Activated T-helper 2 cell treated with anti-CD3 and anti-CD28 coated beads, Interferon-gamma antibody, Interleukin-2, Interleukin-4, amounts not matched to agents 10 μg/mL and 5 μg/mL and 100 μg/mL, durations not matched to agents 14 hours and 24 hours and 36 hours (primary cell): ENCODE measurements around the gene NECTIN1. TPM values are rescaled to one million over a fixed set of nuclear protein-coding genes. Genes with fewer than 3 reads are reported as not detected.
"Not testable (repeated sequence)": the region's sequence is repeated elsewhere in the genome, so short reads cannot be mapped to it uniquely, and the experiment has no call there.

ENCODE experiments used
- DNase-seq: peaks from one replicate; pipeline ENCODE4 v3.0.0; 2021; ENCODE audit warnings: low spot score
- H3K27ac Mint-ChIP-seq: one replicate; pipeline ENCODE4 v1.8.0; 2021; ENCODE audit warnings: mixed read lengths
- H3K27me3 Mint-ChIP-seq: one replicate; pipeline ENCODE4 v1.8.0; 2021; ENCODE audit warnings: low read depth, mixed read lengths
- H3K36me3 Mint-ChIP-seq: one replicate; pipeline ENCODE4 v1.8.0; 2021; ENCODE audit warnings: low read depth, mixed read lengths
- H3K4me1 Mint-ChIP-seq: one replicate; pipeline ENCODE4 v1.8.0; 2021; ENCODE audit warnings: low read depth, mixed read lengths
- H3K4me3 Mint-ChIP-seq: one replicate; pipeline ENCODE4 v1.8.0; 2021; ENCODE audit warnings: low read depth, mild to moderate bottlenecking, moderate library complexity, mixed read lengths
- H3K9me3 Mint-ChIP-seq: one replicate; pipeline ENCODE4 v1.8.0; 2021; ENCODE audit warnings: mixed read lengths
- intact Hi-C: fragments of 100-400 bp; cut with micrococcal nuclease; formaldehyde crosslinking; loops from one replicate; pipeline ENCODE4 v1.15.1; 2023
- total RNA-seq: library from RNA; stranded (reverse); gene quantifications from 2 replicates; pipeline ENCODE4 v1.2.3, GENCODE V29; 2022

Gene NECTIN1
- total RNA-seq, 1 donor from 2014 or later, result 5.6 TPM

DNA sequence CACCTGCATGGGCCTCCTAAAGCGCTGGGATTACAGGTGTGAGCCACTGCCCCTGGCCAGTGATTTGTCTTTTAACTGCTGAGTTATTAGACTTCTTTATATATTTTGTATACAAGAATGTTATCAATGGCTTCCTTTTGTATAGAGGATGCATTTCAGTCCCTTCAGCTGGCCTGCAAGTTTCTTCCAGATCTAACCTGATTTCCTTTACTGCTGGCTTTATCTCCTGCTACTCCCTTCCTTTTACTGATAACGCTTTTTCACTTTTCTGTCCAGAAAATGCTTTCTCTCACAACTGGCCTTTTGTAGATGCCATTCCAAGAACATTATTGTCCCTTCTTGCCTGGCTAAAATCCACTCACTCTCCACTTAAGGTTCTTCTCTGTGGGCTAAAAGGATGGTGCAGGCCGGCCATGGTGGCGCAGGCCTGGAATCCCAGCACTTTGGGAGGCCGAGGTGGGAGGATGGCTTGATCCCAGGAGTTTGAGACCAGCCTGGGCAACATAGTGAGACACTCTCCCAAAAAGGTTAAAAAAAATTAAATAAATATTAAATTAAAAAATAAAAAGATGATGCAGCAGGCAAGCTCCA is 118.1 kb downstream of the NECTIN1 start:
- Mint-ChIP-seq H3K4me1 (peaks cover 2% of the 10 kb centered on the region), H3K36me3 (no peaks in the 10 kb centered on the region), H3K9me3 (no peaks in the 10 kb centered on the region), H3K27ac (no peak overlapping the region), H3K27me3 (peaks cover 9% of the 10 kb centered on the region), H3K4me3 (no peak overlapping the region)
- DNase-seq, result no peak
- intact Hi-C loops, result no loop called here

DNA sequence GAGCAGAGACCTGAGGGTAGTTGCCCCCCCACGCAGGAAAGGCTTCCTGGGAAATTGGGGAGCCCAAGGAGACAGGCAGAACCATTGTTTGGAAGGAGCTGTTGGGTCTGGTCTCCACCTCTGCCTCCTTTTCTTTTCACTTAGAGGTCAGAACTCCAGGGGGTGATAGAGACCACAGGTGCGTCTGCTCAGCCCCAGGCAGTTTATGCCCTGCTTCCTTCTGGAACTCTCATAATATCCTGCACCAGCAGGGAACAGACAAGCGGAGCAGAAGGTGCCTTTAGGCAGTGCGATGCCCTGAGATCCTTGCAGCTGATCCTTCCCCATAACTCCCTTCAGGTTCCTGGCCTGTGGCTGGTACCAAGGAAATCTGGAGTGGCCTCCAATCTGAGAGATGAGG is 120.2 kb downstream of the NECTIN1 start:
- H3K4me3 Mint-ChIP-seq, result no peak overlapping the region
- no peaks in the 10 kb centered on the region for H3K36me3 Mint-ChIP-seq
- H3K27ac Mint-ChIP-seq, result no peak overlapping the region
- H3K4me1 Mint-ChIP-seq, result no peaks in the 10 kb centered on the region
- intact Hi-C loops, result no loop called here
- no peak for DNase-seq
- H3K27me3 Mint-ChIP-seq, result peaks cover 11% of the 10 kb centered on the region
- no peaks in the 10 kb centered on the region for H3K9me3 Mint-ChIP-seq

DNA sequence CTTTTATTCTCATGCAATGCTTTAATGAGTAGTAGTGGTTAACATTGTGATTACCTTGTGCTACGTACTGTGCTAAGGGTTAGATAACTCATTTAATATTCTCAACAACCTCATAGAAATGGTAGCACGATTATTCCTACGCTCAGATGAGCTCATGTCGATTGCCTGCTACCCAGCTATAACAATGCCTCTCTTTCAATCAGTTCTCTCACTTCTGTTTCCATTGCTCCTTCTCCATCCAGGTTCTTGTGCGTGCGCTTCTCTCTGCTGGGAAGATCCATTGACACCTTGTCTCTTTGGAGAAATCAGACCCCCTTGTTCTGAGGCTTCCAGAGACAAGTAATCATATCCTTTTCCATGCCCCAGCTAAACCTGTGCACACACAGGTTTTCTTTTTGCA is 120.8 kb downstream of the NECTIN1 start:
- no peaks in the 10 kb centered on the region for H3K4me1 Mint-ChIP-seq
- no peak overlapping the region for H3K27ac Mint-ChIP-seq
- H3K4me3 Mint-ChIP-seq, result no peak overlapping the region
- no peak for DNase-seq
- H3K9me3 Mint-ChIP-seq, result no peaks in the 10 kb centered on the region
- intact Hi-C loops, result no loop called here
- H3K27me3 Mint-ChIP-seq, result peaks cover 11% of the 10 kb centered on the region
- no peaks in the 10 kb centered on the region for H3K36me3 Mint-ChIP-seq

DNA sequence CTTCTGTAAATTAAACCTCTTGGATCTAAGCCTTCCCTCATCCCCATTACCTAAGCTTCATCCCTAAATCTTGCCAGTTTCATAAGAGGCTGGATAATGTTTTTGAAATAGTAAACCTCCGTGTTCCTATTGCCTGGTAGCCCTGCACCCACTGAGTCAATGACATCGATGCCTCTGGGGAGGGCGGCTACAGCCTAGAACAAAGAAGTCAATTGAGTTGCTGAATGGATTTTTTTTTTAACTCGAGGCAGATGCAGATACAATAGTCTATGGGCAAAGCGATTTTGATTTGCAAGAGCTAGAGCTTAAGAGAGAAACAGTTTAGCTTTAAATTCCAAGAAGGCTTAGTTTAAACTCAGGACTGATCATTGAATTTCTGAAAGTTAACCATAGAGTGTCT is 121.3 kb downstream of the NECTIN1 start:
- H3K4me3 Mint-ChIP-seq, result no peak overlapping the region
- H3K4me1 Mint-ChIP-seq, result no peaks in the 10 kb centered on the region
- no peak for DNase-seq
- H3K27me3 Mint-ChIP-seq, result peaks cover 11% of the 10 kb centered on the region
- H3K36me3 Mint-ChIP-seq, result no peaks in the 10 kb centered on the region
- intact Hi-C loops, result no loop called here
- H3K27ac Mint-ChIP-seq, result no peak overlapping the region
- H3K9me3 Mint-ChIP-seq, result no peaks in the 10 kb centered on the region

DNA sequence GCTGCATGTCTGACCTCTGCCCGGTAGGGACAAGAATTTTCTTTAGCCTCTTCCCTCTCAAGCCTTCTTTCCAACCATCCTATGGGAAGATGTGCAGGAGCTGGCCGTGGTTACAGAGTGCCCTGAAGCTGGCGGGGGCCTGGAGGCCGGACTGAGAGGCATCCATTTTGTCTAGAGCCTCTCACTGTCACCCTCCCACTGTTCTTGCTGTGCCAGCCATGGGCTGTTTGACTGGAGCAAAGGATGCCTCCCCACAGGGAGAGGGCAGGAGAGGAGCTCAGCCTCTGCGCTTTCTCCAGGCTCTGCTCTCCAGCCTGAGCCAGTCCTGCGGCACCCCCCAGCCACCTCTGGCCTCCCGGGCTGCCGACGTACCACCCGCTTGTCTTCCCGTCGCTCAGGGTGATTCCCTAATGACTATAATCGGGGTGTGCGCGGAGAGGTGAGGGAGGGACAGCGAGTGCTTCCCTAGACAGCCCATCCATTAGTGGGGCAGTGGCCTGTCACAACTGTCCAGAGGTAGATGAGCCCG is 123.8 kb downstream of the NECTIN1 start:
- peaks cover 11% of the 10 kb centered on the region for H3K27me3 Mint-ChIP-seq

DNA sequence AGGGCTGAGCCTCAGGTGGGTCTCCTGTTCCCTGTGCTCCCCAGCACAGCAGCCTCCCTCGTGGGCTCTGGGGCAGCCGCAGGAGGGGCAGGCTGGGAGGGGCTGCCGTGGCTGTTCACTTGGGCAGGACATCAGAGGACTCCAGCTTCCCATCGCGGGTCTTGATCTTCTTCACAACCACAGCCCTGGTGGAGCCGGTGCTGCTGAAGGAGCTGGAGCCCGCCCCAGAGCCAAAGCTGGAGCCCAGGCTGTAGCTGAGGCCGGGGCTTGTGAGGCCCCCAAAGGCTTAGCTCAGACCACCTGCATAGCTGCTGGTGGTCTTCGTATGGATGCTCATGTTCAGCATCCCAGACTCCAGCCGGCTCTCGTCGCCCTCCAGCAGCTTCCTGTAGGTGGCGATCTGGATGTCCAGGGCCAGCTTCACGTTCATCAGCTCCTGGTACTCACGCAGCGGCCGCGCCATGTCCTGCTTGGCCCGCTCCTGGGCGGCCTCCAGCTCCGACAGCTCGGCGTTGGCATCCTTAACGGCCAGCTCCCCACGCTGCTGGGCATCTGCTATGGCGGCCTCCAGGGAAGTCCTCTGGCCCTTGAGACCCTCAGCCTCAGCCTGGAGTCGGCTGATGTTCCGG is 126.1 kb downstream of the NECTIN1 start:
- Mint-ChIP-seq H3K9me3 (no peaks in the 10 kb centered on the region), H3K27me3 (peaks cover 11% of the 10 kb centered on the region), H3K4me1 (no peaks in the 10 kb centered on the region), H3K4me3 (no peak overlapping the region), H3K27ac (no peak overlapping the region), H3K36me3 (no peaks in the 10 kb centered on the region)
- intact Hi-C loops, result no loop called here
- DNase-seq, result no peak

More for the DNA sequence above, 123.8 kb downstream of the NECTIN1 start:
- Mint-ChIP-seq H3K27ac (no peak overlapping the region), H3K4me3 (no peak overlapping the region), H3K4me1 (no peaks in the 10 kb centered on the region), H3K9me3 (no peaks in the 10 kb centered on the region), H3K36me3 (no peaks in the 10 kb centered on the region)
- intact Hi-C loops, result no loop called here
- DNase-seq, result no peak

DNA sequence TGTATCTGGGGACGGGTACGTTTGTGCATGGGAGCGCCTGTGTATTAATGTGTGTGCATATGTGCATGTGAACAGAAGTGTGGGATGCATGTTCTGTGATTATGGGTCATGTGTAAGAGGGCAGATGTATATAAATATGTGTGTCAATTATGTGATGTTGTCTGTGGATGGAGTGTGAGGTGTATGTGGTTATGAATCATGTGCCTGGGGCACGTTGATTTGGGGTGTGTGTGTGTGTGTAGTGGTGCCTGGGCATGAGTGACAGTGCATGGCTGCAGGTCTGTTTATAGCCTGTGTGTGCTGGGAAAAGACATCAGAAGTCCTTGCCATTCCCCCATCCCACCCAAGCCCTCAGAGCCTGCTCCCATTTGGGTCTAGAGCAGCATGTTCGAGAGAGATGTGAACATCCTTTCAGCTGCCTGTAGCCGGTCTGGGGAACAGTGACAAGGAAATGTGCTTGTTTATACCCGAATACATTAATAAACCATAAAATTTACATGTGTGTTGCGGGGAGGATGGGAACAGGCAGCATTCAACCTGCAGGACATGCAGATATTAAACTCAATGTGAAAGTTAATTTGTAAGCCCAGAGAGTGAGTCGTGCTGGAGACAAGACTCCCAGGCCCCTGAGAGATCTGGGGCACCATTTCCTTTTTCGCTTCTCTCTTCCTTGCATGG is 129.0 kb downstream of the NECTIN1 start:
- H3K4me1 Mint-ChIP-seq, result no peaks in the 10 kb centered on the region
- no peak overlapping the region for H3K27ac Mint-ChIP-seq
- no peak overlapping the region for H3K4me3 Mint-ChIP-seq
- H3K9me3 Mint-ChIP-seq, result no peaks in the 10 kb centered on the region
- no peak for DNase-seq
- H3K36me3 Mint-ChIP-seq, result no peaks in the 10 kb centered on the region
- H3K27me3 Mint-ChIP-seq, result peaks cover 5% of the 10 kb centered on the region
- intact Hi-C loops, result no loop called here

DNA sequence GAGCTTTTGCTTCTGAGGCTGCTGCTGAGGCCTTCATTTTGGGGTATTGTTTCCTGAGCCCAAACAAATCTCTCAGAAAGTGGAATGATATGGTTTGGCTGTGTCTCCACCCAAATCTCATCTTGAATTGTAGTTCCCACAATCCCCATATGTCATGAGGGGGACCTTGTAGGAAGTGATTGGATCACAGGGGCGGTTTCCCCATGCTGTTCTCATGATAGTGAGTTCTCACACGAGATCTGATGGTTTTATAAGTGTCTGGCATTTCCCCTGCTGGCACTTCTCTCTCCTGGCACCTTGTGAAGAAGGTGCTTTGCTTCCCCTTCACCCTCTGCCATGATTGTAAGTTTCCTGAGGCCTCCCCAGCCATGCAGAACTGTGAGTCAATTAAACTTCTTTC is 133.1 kb downstream of the NECTIN1 start:
- H3K36me3 Mint-ChIP-seq, H3K27ac Mint-ChIP-seq, H3K4me3 Mint-ChIP-seq, H3K4me1 Mint-ChIP-seq, DNase-seq, H3K9me3 Mint-ChIP-seq, intact Hi-C loops: not testable (repeated sequence)
- H3K27me3 Mint-ChIP-seq, result peaks cover 10% of the 10 kb centered on the region

DNA sequence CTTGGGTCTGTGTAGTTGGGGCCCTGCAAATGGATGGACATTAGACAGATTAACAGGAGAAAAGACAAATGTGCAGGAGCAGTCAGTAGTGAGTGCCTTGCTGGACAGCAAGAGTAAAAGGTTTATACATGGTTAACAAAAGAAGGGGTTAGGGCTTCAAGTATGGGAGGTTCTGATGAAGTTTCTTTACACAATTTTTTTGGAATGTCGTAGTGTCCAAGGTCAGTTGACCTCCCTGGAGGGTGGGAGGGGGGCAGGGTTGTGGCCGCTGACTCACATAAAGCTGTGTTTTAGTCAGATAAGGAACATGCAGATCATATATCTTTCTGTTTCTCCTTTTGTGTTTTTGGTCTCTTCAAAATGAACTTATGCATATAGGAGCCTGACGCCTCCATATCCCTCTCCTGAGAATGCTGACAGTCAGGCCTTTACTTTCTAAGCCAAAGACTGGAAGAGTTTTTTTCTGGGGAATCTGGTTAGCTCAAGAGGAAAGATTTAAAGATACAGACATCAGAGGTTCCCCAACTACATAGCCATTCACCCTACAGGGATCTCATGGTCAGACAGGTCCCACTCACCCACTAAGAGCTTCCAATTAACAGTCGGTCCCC is 134.3 kb downstream of the NECTIN1 start:
- intact Hi-C loops, result no loop called here
- Mint-ChIP-seq H3K27ac (no peak overlapping the region), H3K36me3 (no peaks in the 10 kb centered on the region), H3K4me1 (peaks cover 4% of the 10 kb centered on the region), H3K9me3 (no peaks in the 10 kb centered on the region), H3K4me3 (no peak overlapping the region), H3K27me3 (peaks cover 10% of the 10 kb centered on the region)
- no peak for DNase-seq

DNA sequence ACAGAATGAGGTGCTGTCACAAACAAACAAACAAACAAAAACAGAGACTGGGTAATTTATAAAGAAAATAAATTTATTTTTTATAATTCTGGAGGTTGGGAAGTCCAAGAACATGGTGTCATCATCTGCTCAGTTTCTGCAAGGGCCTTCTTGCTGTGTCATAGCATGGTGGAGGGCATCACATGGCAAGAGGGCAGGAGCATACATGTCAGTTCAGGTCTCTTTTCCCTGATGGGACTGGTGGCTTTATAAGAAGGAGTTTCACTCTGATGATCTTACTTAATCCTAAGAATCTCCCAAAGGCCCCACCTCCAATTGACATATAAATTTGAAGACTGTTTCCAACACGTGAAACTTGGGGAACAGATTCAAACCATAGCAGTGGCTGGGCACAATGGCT is 135.7 kb downstream of the NECTIN1 start:
- Mint-ChIP-seq H3K9me3 (no peaks in the 10 kb centered on the region), H3K27ac (no peak overlapping the region), H3K36me3 (no peaks in the 10 kb centered on the region), H3K4me1 (peaks cover 4% of the 10 kb centered on the region), H3K4me3 (no peak overlapping the region), H3K27me3 (peaks cover 10% of the 10 kb centered on the region)
- no peak for DNase-seq
- intact Hi-C loops, result no loop called here

DNA sequence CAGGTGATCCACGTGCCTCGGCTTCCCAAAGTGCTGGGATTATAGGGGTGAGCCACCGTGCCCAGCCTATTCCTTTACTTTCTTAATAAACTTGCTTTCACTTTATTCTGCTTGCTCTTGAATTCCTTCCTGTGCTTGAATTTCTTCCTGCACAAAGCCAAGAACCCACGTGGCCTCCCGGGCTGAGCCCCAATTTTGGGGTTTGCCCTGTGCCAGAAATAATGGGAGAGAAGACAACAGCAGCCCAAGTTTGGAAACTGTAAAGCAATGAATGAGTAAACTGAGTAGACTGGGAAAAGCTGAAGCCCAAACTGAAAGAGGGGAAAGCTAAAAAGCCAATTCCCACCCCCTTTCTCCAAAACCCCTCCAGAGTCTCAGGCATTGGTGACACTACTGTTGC is 136.4 kb downstream of the NECTIN1 start:
- no peak for DNase-seq
- Mint-ChIP-seq H3K4me3 (no peak overlapping the region), H3K27ac (no peak overlapping the region), H3K9me3 (no peaks in the 10 kb centered on the region), H3K4me1 (peaks cover 4% of the 10 kb centered on the region), H3K27me3 (peaks cover 14% of the 10 kb centered on the region), H3K36me3 (no peaks in the 10 kb centered on the region)
- intact Hi-C loops, result no loop called here

DNA sequence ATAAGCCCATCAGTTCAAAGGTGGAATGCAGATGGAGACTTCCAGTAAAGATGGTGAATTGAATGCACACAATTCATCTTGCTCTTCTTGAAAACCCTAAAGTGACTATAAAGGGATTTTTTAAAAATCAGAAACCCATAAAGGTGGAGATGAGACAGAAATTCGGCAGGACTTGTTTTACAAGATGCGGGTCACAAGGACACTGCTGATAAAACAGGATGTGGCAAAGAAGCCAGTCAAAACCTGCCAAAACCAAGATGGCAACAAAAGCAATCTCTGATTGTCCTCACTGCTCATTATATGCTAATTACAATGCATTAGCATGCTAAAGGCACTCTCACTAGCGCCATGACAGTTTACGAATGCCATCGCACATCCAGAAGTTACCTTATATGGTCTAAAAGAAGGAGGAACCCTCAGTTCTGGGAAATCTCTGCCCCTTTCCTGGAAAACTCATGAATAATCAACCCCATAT is 137.1 kb downstream of the NECTIN1 start:
- no peak overlapping the region for H3K4me3 Mint-ChIP-seq
- peaks cover 17% of the 10 kb centered on the region for H3K27me3 Mint-ChIP-seq
- intact Hi-C loops, result no loop called here
- no peak overlapping the region for H3K27ac Mint-ChIP-seq
- no peak for DNase-seq
- H3K4me1 Mint-ChIP-seq, result peaks cover 4% of the 10 kb centered on the region
- H3K36me3 Mint-ChIP-seq, result no peaks in the 10 kb centered on the region
- H3K9me3 Mint-ChIP-seq, result no peaks in the 10 kb centered on the region
